ENCODE results near the gene HPS6.
A peak's percentile ranks its signal among the peaks of the same experiment; 100 is the strongest.
"Not testable (repeated sequence)": the region's sequence is repeated elsewhere in the genome, so short reads cannot be mapped to it uniquely, and the experiment has no call there.

Gene HPS6

GRCh38 chr10:102045292-102045691, 19.9 kb upstream of the HPS6 start:
- TF ChIP-seq CTCF (IDR thresholded peaks at IDR 0.05), result no peak
- Histone ChIP-seq H3K27ac (no peak overlapping the region), H3K36me3 (ENCODE audit: control insufficient read depth, insufficient read depth, low read length) (no peaks in the 10 kb centered on the region), H2AFZ (no peak overlapping the region), H3K4me2 (ENCODE audit: low read length) (no peak overlapping the region), H3K4me3 (ENCODE audit: low read depth, low read length) (no peak overlapping the region), H3K79me2 (peaks cover 31% of the 10 kb centered on the region), H3K4me1 (no peaks in the 10 kb centered on the region), H3K9ac (no peak overlapping the region), H3K9me3 (ENCODE audit: control insufficient read depth, low read length) (no peaks in the 10 kb centered on the region), H3K27me3 (ENCODE audit: control insufficient read depth, insufficient read depth, low read length) (no peaks in the 10 kb centered on the region)

- Histone ChIP-seq H3K4me3 (ENCODE audit: low read depth, low read length) (no peak overlapping the region), H3K27me3 (ENCODE audit: control insufficient read depth, insufficient read depth, low read length) (no peaks in the 10 kb centered on the region), H3K79me2 (peaks cover 36% of the 10 kb centered on the region), H3K4me1 (no peaks in the 10 kb centered on the region), H3K9me3 (ENCODE audit: control insufficient read depth, low read length) (no peaks in the 10 kb centered on the region), H3K9ac (no peak overlapping the region), H3K36me3 (ENCODE audit: control insufficient read depth, insufficient read depth, low read length) (no peaks in the 10 kb centered on the region), H3K4me2 (ENCODE audit: low read length) (no peak overlapping the region), H3K27ac (no peak overlapping the region), H2AFZ (no peak overlapping the region)
- TF ChIP-seq CTCF (IDR thresholded peaks at IDR 0.05), result no peak
These were observed 19.1 kb upstream of the HPS6 start for GRCh38 chr10:102046095-102046494.

GRCh38 chr10:102054881-102055646, 10.1 kb upstream of the HPS6 start:
- Histone ChIP-seq H3K79me2 (peaks cover 25% of the 10 kb centered on the region), H3K4me2 (ENCODE audit: low read length) (peak overlapping the region; percentile 95), H2AFZ (peak overlapping the region; percentile 94), H3K9ac (peak overlapping the region; percentile 78), H3K27ac (peak overlapping the region; percentile 86), H3K4me3 (ENCODE audit: low read depth, low read length) (peak overlapping the region; percentile 97)
- not testable (repeated sequence) for H3K36me3 ChIP-seq (ENCODE audit: control insufficient read depth, insufficient read depth, low read length); H3K4me1 ChIP-seq; H3K27me3 ChIP-seq (ENCODE audit: control insufficient read depth, insufficient read depth, low read length); H3K9me3 ChIP-seq (ENCODE audit: control insufficient read depth, low read length)

- TF ChIP-seq CTCF (IDR thresholded peaks at IDR 0.05), result no peak
- peaks cover 19% of the 10 kb centered on the region for H3K79me2 ChIP-seq
- no peaks in the 10 kb centered on the region for H3K27me3 ChIP-seq (ENCODE audit: control insufficient read depth, insufficient read depth, low read length)
- H3K27ac ChIP-seq, result peak within 1 kb of the TSS; percentile 86
- peak within 1 kb of the TSS; percentile 78 for H3K9ac ChIP-seq
- peak within 1 kb of the TSS; percentile 94 for H2AFZ ChIP-seq
- H3K4me2 ChIP-seq (ENCODE audit: low read length), result peak within 1 kb of the TSS; percentile 95
- no peaks in the 10 kb centered on the region for H3K36me3 ChIP-seq (ENCODE audit: control insufficient read depth, insufficient read depth, low read length)
- no peaks in the 10 kb centered on the region for H3K4me1 ChIP-seq
- H3K9me3 ChIP-seq (ENCODE audit: control insufficient read depth, low read length), result no peaks in the 10 kb centered on the region
- H3K4me3 ChIP-seq (ENCODE audit: low read depth, low read length), result peak within 1 kb of the TSS; percentile 97
These were observed 9.3 kb upstream of the HPS6 start, which contains the start of gene ARMH3 for GRCh38 chr10:102055647-102056419. ARMH3 (minus strand) TSS chr10:102056173; CDS start chr10:102040114, 16,059 bp downstream.

GRCh38 chr10:102059987-102060386, 5.2 kb upstream of the HPS6 start:
- Histone ChIP-seq H3K4me1 (no peaks in the 10 kb centered on the region), H3K4me2 (ENCODE audit: low read length) (no peak overlapping the region), H3K79me2 (peaks cover under 1% of the 10 kb centered on the region), H3K9me3 (ENCODE audit: control insufficient read depth, low read length) (no peaks in the 10 kb centered on the region), H3K4me3 (ENCODE audit: low read depth, low read length) (no peak overlapping the region), H2AFZ (no peak overlapping the region), H3K27me3 (ENCODE audit: control insufficient read depth, insufficient read depth, low read length) (no peaks in the 10 kb centered on the region), H3K36me3 (ENCODE audit: control insufficient read depth, insufficient read depth, low read length) (no peaks in the 10 kb centered on the region), H3K9ac (no peak overlapping the region), H3K27ac (no peak overlapping the region)
- no peak for TF ChIP-seq CTCF (IDR thresholded peaks at IDR 0.05)

All from parathyroid adenoma (tissue), 2 donors.